K562 (cell line): Measurements from ENCODE around the gene SLC25A42. TPM values are rescaled to one million over a fixed set of nuclear protein-coding genes. Genes with fewer than 3 reads are reported as not detected.
A peak's percentile ranks its signal among the peaks of the same experiment; 100 is the strongest.

Experiments
- KDM5B ChIP-seq: fragments of 200-600 bp; sonication (generic); IDR thresholded peaks from 2 replicates; pipeline ENCODE4 v1.6.1; 2012; ENCODE audit warnings: low read depth, mild to moderate bottlenecking, moderate library complexity, low read length, control low read depth, inconsistent platforms; ENCODE audit not compliant: insufficient replicate concordance
- MIER1 ChIP-seq: fragments of 450-650 bp; IDR thresholded peaks from 2 replicates; pipeline ENCODE4 v1.6.1; 2016; ENCODE audit warnings: antibody characterized with exemption, mild to moderate bottlenecking, low read depth
- MTA3 ChIP-seq: fragments of 450-650 bp; formaldehyde crosslinking; IDR thresholded peaks from 2 replicates; pipeline ENCODE4 v1.6.1; 2017; ENCODE audit warnings: mild to moderate bottlenecking, borderline replicate concordance
- SRF ChIP-seq, 2 experiments: fragments of 250-450, 450-650 bp in 1 of 2; sonication (Bioruptor Pico) in 1 of 2; sonication (generic) in 1 of 2; formaldehyde crosslinking; IDR thresholded peaks; 2 replicates each; pipeline versions ENCODE4 v1.5.0 to v1.5.1; 2020 to 2022; ENCODE audit warnings: mild to moderate bottlenecking in 1 of 2, missing genetic modification reagents in 1 of 2
- SRSF9 ChIP-seq: fragments of 200-400 bp; formaldehyde crosslinking; IDR thresholded peaks from 2 replicates; pipeline ENCODE4 v1.6.1; 2017; ENCODE audit warnings: low read depth, low read length, borderline replicate concordance
- TCF3 ChIP-seq: sonication (generic); formaldehyde crosslinking; IDR thresholded peaks from 2 replicates; pipeline ENCODE4 v1.4.0; 2020; ENCODE audit warnings: mild to moderate bottlenecking, missing genetic modification reagents
- THAP12 ChIP-seq: fragments of 250-450 bp; sonication (Bioruptor Pico); IDR thresholded peaks from 2 replicates; pipeline ENCODE4 v1.9.0; 2021; ENCODE audit warnings: mild to moderate bottlenecking, inconsistent platforms
- ZNF263 ChIP-seq: sonication (generic); formaldehyde crosslinking; IDR thresholded peaks from 2 replicates; pipeline ENCODE4 v1.8.0; 2022; ENCODE audit warnings: mild to moderate bottlenecking, missing genetic modification reagents, borderline replicate concordance
- ZNF324 ChIP-seq: fragments of 250-450 bp; sonication (Bioruptor Pico); IDR thresholded peaks from 2 replicates; pipeline ENCODE4 v1.4.0; 2020; ENCODE audit warnings: mild to moderate bottlenecking
- ZNF780A ChIP-seq: fragments of 250-450 bp; sonication (Bioruptor Pico); IDR thresholded peaks from 2 replicates; pipeline ENCODE4 v1.5.0; 2021; ENCODE audit warnings: mild to moderate bottlenecking
- polyA plus RNA-seq, 8 experiments: library from polyadenylated mRNA; depleted of rRNA in 4 of 8; stranded (reverse) in 5 of 8; unstranded in 3 of 8; fragments of >200 nt; fragmentation: Nextera tagmentation in 2 of 8; fragmentation: Illumina TruSeq in 1 of 8; extraction: Ambion mirVana in 2 of 8; extraction: Trizol in 1 of 8; gene quantifications; 2 replicates each; pipeline versions ENCODE4 v1.2.1 to v1.2.3, GENCODE V29; 2011 to 2014; ENCODE audit warnings: inconsistent platforms in 1 of 8, missing spikeins in 1 of 8
- total RNA-seq, 7 experiments: library from RNA; depleted of rRNA in 6 of 7; stranded (reverse); fragments of >200 nt in 6 of 7; fragmentation: Illumina TruSeq in 2 of 7; extraction: Trizol in 2 of 7; gene quantifications; 2 replicates each; pipeline versions ENCODE4 v1.2.1 to v1.2.3, GENCODE V29; 2011 to 2021; ENCODE audit warnings: low replicate concordance in 1 of 7

SLC25A42 gene
- total and polyA plus RNA-seq, 9 of the 15 experiments (the other 6 are each of a cell fraction or from before 2014, with no cell fraction given) = 0.59 to 32.2 (median 14.1) TPM

- TF ChIP-seq THAP12 (peak; percentile 80; the same call in 1 of the 2 replicates), ZNF263 (CRISPR knock-in tag) (no peak), SRF (CRISPR knock-in tag; IDR thresholded peaks at IDR 0.05) (0 out of 4 replicates have a peak, but pooled peaks of 1 of the 2 experiments have one; percentile 6), TCF3 (CRISPR knock-in tag) (no peak), MTA3 (no peak; the same call in 1 of the 2 replicates), MIER1 (no peak), SRSF9 (no peak), ZNF324 (CRISPR knock-in tag) (no peak), KDM5B (peak; percentile 41), ZNF780A (CRISPR knock-in tag) (no peak)
Measured at GRCh38 chr19:19033176-19033425, 30.7 kb upstream of the SLC25A42 start (continued).
